Panc1 (cell line): Measurements from ENCODE around the gene SPARC. TPM values are rescaled to one million over a fixed set of nuclear protein-coding genes. Genes with fewer than 3 reads are reported as not detected.

Source experiments
- ATAC-seq: fragments of 200-7000 bp; cut with Tn5 transposase; 2 replicates; pipeline ENCODE4 v1.9.1; 2020; ENCODE audit warnings: mild to moderate bottlenecking, moderate library complexity
- BruUV-seq: library from RNA; stranded (reverse); fragments of 400-500 nt; replicated peaks from 2 replicates; lab custom pipeline; 2021; lab: Mats Ljungman, UMichigan
- CTCF ChIA-PET: fragments of 300-600 bp; sonication (Branson Sonifier 250); formaldehyde crosslinking; loops from one replicate; lab custom pipeline; 2022; ENCODE audit warnings: antibody characterized with exemption; lab: Charles Lee
- POLR2A ChIA-PET: fragments of 300-600 bp; sonication (Branson Sonifier 250); formaldehyde crosslinking; loops from one replicate; lab custom pipeline; 2022; ENCODE audit warnings: antibody characterized with exemption; lab: Charles Lee
- DNase-seq: peaks from one replicate; pipeline ENCODE4 v3.0.0-alpha.2; 2010; ENCODE audit warnings: low read depth, low spot score
- H3K27ac ChIP-seq: 2 replicates; pipeline ENCODE4 v1.5.1; 2011; ENCODE audit warnings: mild to moderate bottlenecking, low read length, inconsistent platforms
- H3K27me3 ChIP-seq: fragments of 200-500 bp; sonication (Bioruptor generic); 2 replicates; pipeline ENCODE4 v1.6.0; 2014; ENCODE audit warnings: low read length, inconsistent platforms; ENCODE audit not compliant: control insufficient read depth, insufficient read depth
- H3K36me3 ChIP-seq: fragments of 200-500 bp; sonication (Bioruptor generic); 2 replicates; pipeline ENCODE4 v1.5.1; 2014; ENCODE audit warnings: inconsistent platforms, mild to moderate bottlenecking, low read length, moderate library complexity; ENCODE audit not compliant: control insufficient read depth, insufficient read depth
- H3K4me1 ChIP-seq: 2 replicates; pipeline ENCODE4 v1.5.1; 2011; ENCODE audit warnings: inconsistent platforms, mild to moderate bottlenecking, low read length, moderate library complexity; ENCODE audit not compliant: control insufficient read depth, insufficient read depth
- H3K4me3 ChIP-seq, 2 experiments: 2 replicates each; pipeline ENCODE4 v1.5.1; 2011 to 2012; ENCODE audit warnings: low read depth in 2 of 2, low read length in 2 of 2, mild to moderate bottlenecking in 2 of 2, inconsistent platforms in 1 of 2, moderate library complexity in 1 of 2
- H3K9me3 ChIP-seq: fragments of 200-500 bp; sonication (Bioruptor generic); 2 replicates; pipeline ENCODE4 v1.5.1; 2014; ENCODE audit warnings: low read depth, mild to moderate bottlenecking, inconsistent platforms, low read length, moderate library complexity; ENCODE audit not compliant: control insufficient read depth, insufficient read depth
- POLR2AphosphoS5 ChIP-seq: IDR thresholded peaks from 2 replicates; pipeline ENCODE4 v1.6.1; 2012; ENCODE audit warnings: mild to moderate bottlenecking, low read depth, low read length, moderate library complexity
- SIN3A ChIP-seq: IDR thresholded peaks from 2 replicates; pipeline ENCODE4 v1.6.1; 2012; ENCODE audit warnings: low read depth, mild to moderate bottlenecking, low read length, moderate library complexity, borderline replicate concordance; ENCODE audit not compliant: insufficient read depth
- TCF7L2 ChIP-seq: IDR thresholded peaks from 2 replicates; pipeline ENCODE4 v1.6.1; 2011; ENCODE audit warnings: mild to moderate bottlenecking, low read depth, low read length, inconsistent platforms
- in situ Hi-C: cut with HindIII; loops from 2 replicates; pipeline ENCODE4 v1.10.0; 2016; ENCODE audit warnings: low sequenced_read_pairs, low pct_unique_long_range_greater_than_20kb
- intact Hi-C: fragments of 100-400 bp; cut with micrococcal nuclease; formaldehyde crosslinking; loops from one replicate; pipeline ENCODE4 v1.10.0; 2022; ENCODE audit not compliant: unreplicated experiment
- total RNA-seq: library from RNA; stranded (reverse); gene quantifications from one replicate; pipeline ENCODE4 v1.2.1, GENCODE V29; 2021; ENCODE audit not compliant: unreplicated experiment
- TF ChIP-seq, protein P1 (sequence below): fragments of 450-650 bp; IDR thresholded peaks from 2 replicates; pipeline ENCODE4 v1.5.1; 2017; ENCODE audit warnings: mild to moderate bottlenecking
- TF ChIP-seq, protein P2 (sequence below), 2 experiments: IDR thresholded peaks; 2 replicates each; pipeline ENCODE4 v1.6.1; 2011 to 2012; ENCODE audit warnings: low read depth in 2 of 2, control low read depth in 1 of 2, low read length in 1 of 2, mild to moderate bottlenecking in 1 of 2, moderate library complexity in 1 of 2; ENCODE audit not compliant: insufficient read depth in 1 of 2

SPARC gene
- total RNA-seq, 1 experiment from 2014 or later = 228 TPM

DNA sequence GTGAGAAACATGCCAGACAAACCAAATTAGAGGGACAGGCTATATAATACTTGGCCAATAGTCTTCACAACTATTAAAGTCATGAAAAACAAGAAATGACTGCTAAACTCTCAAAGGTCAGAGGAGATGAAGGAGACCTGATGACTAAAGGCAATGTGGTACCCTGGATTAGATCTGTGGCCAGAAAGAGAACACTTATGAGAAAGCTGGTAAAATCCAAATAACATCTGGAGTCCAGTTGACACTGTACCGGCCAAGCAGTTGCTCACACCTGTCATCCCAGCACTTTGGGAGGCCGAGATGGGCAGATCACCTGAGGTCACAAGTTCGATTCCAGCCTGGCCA lies 47.3 kb upstream of the SPARC start:
- H3K4me1 ChIP-seq = 0 out of 2 replicates have a peak, but pooled peaks cover 3% of the 10 kb centered on the region
- intact Hi-C loops (no loop called here), in situ Hi-C loops (no loop called here)
- CTCF ChIA-PET = no interaction called here
- peak overlapping the region; percentile 17; the same call in 1 of the 2 replicates for H3K27ac ChIP-seq
- no TSS peak for BruUV-seq
- DNase-seq (no peak), ATAC-seq (no peak)
- H3K4me3 ChIP-seq = no peak overlapping the region
- H3K27me3 ChIP-seq = no peaks in the 10 kb centered on the region
- H3K36me3 ChIP-seq = no peaks in the 10 kb centered on the region
- no peaks in the 10 kb centered on the region for H3K9me3 ChIP-seq
- POLR2A ChIA-PET = no interaction called here
- TF ChIP-seq POLR2AphosphoS5 (no peak), SIN3A (no peak), TCF7L2 (no peak)
- TF ChIP-seq, protein P1, sequence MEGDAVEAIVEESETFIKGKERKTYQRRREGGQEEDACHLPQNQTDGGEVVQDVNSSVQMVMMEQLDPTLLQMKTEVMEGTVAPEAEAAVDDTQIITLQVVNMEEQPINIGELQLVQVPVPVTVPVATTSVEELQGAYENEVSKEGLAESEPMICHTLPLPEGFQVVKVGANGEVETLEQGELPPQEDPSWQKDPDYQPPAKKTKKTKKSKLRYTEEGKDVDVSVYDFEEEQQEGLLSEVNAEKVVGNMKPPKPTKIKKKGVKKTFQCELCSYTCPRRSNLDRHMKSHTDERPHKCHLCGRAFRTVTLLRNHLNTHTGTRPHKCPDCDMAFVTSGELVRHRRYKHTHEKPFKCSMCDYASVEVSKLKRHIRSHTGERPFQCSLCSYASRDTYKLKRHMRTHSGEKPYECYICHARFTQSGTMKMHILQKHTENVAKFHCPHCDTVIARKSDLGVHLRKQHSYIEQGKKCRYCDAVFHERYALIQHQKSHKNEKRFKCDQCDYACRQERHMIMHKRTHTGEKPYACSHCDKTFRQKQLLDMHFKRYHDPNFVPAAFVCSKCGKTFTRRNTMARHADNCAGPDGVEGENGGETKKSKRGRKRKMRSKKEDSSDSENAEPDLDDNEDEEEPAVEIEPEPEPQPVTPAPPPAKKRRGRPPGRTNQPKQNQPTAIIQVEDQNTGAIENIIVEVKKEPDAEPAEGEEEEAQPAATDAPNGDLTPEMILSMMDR = no peak
- TF ChIP-seq, protein P2, sequence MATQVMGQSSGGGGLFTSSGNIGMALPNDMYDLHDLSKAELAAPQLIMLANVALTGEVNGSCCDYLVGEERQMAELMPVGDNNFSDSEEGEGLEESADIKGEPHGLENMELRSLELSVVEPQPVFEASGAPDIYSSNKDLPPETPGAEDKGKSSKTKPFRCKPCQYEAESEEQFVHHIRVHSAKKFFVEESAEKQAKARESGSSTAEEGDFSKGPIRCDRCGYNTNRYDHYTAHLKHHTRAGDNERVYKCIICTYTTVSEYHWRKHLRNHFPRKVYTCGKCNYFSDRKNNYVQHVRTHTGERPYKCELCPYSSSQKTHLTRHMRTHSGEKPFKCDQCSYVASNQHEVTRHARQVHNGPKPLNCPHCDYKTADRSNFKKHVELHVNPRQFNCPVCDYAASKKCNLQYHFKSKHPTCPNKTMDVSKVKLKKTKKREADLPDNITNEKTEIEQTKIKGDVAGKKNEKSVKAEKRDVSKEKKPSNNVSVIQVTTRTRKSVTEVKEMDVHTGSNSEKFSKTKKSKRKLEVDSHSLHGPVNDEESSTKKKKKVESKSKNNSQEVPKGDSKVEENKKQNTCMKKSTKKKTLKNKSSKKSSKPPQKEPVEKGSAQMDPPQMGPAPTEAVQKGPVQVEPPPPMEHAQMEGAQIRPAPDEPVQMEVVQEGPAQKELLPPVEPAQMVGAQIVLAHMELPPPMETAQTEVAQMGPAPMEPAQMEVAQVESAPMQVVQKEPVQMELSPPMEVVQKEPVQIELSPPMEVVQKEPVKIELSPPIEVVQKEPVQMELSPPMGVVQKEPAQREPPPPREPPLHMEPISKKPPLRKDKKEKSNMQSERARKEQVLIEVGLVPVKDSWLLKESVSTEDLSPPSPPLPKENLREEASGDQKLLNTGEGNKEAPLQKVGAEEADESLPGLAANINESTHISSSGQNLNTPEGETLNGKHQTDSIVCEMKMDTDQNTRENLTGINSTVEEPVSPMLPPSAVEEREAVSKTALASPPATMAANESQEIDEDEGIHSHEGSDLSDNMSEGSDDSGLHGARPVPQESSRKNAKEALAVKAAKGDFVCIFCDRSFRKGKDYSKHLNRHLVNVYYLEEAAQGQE (IDR thresholded peaks at IDR 0.05; ENCODE audit: insufficient read depth in 1 of 2, low read depth in 2 of 2, low read length in 1 of 2) = no peak

DNA sequence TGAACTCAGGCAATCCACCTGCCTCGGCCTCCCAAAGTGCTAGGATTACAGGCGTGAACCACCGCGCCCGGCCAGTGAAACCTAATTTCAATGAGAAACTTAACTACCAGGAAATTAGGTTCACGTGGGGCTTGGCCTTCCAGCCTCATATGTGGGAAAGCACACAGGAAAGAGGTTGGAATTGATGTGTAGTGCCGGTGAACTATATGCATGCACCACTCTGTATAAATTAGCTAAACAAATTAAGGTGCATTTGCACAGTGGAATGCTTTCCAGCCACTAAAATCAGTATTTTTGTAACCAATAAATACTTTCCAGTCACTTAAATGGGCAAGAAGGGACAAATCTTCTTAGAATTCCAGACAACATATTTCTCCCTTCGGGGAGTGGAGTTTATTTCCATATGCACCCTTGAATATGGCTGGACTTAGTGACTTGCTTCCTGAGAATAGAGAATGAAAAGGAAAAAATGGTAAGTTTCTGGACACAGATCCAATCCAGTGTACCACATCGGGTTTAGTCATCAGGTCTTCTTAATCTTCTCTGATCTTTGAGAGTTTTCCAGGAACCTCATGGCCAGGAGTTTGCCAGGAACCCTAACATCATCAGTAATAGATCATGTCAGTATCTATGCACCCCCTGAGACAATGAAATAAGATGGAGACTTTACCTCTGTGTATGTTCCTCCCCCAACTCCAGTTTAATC lies 46.8 kb upstream of the SPARC start:
- no peak for ATAC-seq

More for the DNA sequence above, 46.8 kb upstream of the SPARC start:
- Histone ChIP-seq H3K27me3 (no peaks in the 10 kb centered on the region), H3K36me3 (no peaks in the 10 kb centered on the region), H3K4me3 (no peak overlapping the region), H3K4me1 (0 out of 2 replicates have a peak, but pooled peaks cover 2% of the 10 kb centered on the region), H3K9me3 (no peaks in the 10 kb centered on the region), H3K27ac (peak overlapping the region; percentile 30; the same call in 1 of the 2 replicates)
- in situ Hi-C loops (no loop called here), intact Hi-C loops (no loop called here)
- TF ChIP-seq SIN3A (no peak), TCF7L2 (no peak), POLR2AphosphoS5 (no peak)
- TF ChIP-seq, protein P1 = no peak
- POLR2A ChIA-PET = no interaction called here
- BruUV-seq = no TSS peak
- no peak for DNase-seq
- CTCF ChIA-PET = no interaction called here
